ENCODE data around the gene PLEKHH2. TPM values are rescaled to one million over a fixed set of nuclear protein-coding genes. Genes with fewer than 3 reads are reported as not detected.

Gene PLEKHH2
- total RNA-seq, 1 experiment from 2014 or later: 3.1 TPM

GRCh38 chr2:43790147-43790546 is 153.1 kb downstream of the PLEKHH2 start:
- no peak overlapping the region for H3K14ac ChIP-seq (ENCODE audit: insufficient read depth, low read length)
- Mint-ChIP-seq H3K4me1 (no peaks in the 10 kb centered on the region), H3K9me3 (no peaks in the 10 kb centered on the region), H3K27me3 (ENCODE audit: low read depth) (no peaks in the 10 kb centered on the region), H3K27ac (no peak overlapping the region), H3K36me3 (ENCODE audit: insufficient read depth in 1 of 3, low read depth in 3 of 3) (no peaks in the 10 kb centered on the region), H3K4me3 (no peak overlapping the region)
- no peak overlapping the region for H3K18ac ChIP-seq (ENCODE audit: insufficient read length, low read depth, low read length)
- H2BK12ac ChIP-seq (ENCODE audit: insufficient read length, low read depth, low read length): no peak overlapping the region
- H2BK15ac ChIP-seq (ENCODE audit: low read depth, low read length): no peak overlapping the region
- no peaks in the 10 kb centered on the region for H3K9me3 ChIP-seq (ENCODE audit: control insufficient read depth, low read depth, low read length)
- no peaks in the 10 kb centered on the region for H3K79me1 ChIP-seq (ENCODE audit: insufficient read depth, low read depth, low read length, poor library complexity, severe bottlenecking)
- WGBS (ENCODE audit: extremely low coverage, insufficient read length, low lambda C conversion rate): no CpG with 5 or more reads among the region's 5 CpGs
- H2BK20ac ChIP-seq (ENCODE audit: low read depth, low read length, poor library complexity, severe bottlenecking): no peak overlapping the region
- H4K8ac ChIP-seq (replicated peaks; ENCODE audit: insufficient read length, low read depth, low read length): no peak overlapping the region
- H2BK5ac ChIP-seq (ENCODE audit: insufficient read length, low read length): no peak overlapping the region
- no peak overlapping the region for H2AK5ac ChIP-seq (ENCODE audit: insufficient read length, low read length)
- no peaks in the 10 kb centered on the region for H3K4me1 ChIP-seq (ENCODE audit: insufficient read depth, low read length)
- H3K56ac ChIP-seq (ENCODE audit: insufficient read length, low read depth, low read length): no peak overlapping the region
- H3K23ac ChIP-seq (ENCODE audit: insufficient read length, low read depth, low read length): no peak overlapping the region
- no peaks in the 10 kb centered on the region for H3K27me3 ChIP-seq (ENCODE audit: insufficient read depth, low read length)
- H4K20me1 ChIP-seq (ENCODE audit: control insufficient read depth, insufficient read depth, insufficient read length): no peaks in the 10 kb centered on the region
- no peak overlapping the region for H3K27ac ChIP-seq (ENCODE audit: insufficient read length, low read depth, low read length)
- no peaks in the 10 kb centered on the region for H3K79me2 ChIP-seq (ENCODE audit: insufficient read depth, low read length)
- H3K23me2 ChIP-seq (ENCODE audit: insufficient read length, low read depth, low read length, poor library complexity, severe bottlenecking): no peaks in the 10 kb centered on the region
- H3K4me2 ChIP-seq (ENCODE audit: insufficient read depth, insufficient read length, low read length): no peak overlapping the region
- H2BK120ac ChIP-seq (ENCODE audit: low read depth, low read length, poor library complexity, severe bottlenecking): no peak overlapping the region
- TF ChIP-seq, protein P1, sequence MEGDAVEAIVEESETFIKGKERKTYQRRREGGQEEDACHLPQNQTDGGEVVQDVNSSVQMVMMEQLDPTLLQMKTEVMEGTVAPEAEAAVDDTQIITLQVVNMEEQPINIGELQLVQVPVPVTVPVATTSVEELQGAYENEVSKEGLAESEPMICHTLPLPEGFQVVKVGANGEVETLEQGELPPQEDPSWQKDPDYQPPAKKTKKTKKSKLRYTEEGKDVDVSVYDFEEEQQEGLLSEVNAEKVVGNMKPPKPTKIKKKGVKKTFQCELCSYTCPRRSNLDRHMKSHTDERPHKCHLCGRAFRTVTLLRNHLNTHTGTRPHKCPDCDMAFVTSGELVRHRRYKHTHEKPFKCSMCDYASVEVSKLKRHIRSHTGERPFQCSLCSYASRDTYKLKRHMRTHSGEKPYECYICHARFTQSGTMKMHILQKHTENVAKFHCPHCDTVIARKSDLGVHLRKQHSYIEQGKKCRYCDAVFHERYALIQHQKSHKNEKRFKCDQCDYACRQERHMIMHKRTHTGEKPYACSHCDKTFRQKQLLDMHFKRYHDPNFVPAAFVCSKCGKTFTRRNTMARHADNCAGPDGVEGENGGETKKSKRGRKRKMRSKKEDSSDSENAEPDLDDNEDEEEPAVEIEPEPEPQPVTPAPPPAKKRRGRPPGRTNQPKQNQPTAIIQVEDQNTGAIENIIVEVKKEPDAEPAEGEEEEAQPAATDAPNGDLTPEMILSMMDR (conservative IDR thresholded peaks at IDR 0.05): no peak
- H3K9ac ChIP-seq (ENCODE audit: extremely low read depth, insufficient read length, low read length): no peak overlapping the region
- no peak for DNase-seq
- H4K91ac ChIP-seq (ENCODE audit: insufficient read length, low read depth, low read length): no peak overlapping the region
- H4K5ac ChIP-seq (ENCODE audit: insufficient read length, low read depth, low read length): no peak overlapping the region
- no peak overlapping the region for H2AFZ ChIP-seq (ENCODE audit: low read length)
- no peak overlapping the region for H3T11ph ChIP-seq (ENCODE audit: low read length)
- no peak overlapping the region for H3K4ac ChIP-seq (ENCODE audit: low read depth, low read length)

Data from H9 (cell line).